Measurements from ENCODE around the gene CARD16. TPM values are rescaled to one million over a fixed set of nuclear protein-coding genes. Genes with fewer than 3 reads are reported as not detected.

Gene CARD16
- polyA plus RNA-seq, 2 of the 4 experiments (the other 2 are of a cell fraction), result not detected

DNA sequence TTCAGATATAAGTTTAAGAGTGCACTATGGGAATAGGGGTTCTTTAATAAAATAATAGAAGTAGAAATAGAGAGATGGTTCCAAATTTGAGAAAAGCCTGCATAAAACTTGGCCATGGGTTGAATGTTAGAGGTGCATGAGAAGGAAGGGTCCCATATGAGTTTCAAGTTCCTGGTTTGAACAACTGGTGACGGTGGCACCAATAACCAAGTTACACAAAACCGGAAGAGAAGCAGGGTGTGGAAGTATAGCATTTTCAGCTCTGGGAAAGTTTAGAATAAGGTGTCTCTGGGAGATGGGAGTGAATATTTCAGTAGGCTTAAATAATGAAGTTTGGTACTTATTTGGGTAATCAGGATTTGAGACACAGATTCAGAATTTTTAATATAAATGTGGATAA, 12.6 kb downstream of the CARD16 start (continued):
- TF ChIP-seq, protein P1, sequence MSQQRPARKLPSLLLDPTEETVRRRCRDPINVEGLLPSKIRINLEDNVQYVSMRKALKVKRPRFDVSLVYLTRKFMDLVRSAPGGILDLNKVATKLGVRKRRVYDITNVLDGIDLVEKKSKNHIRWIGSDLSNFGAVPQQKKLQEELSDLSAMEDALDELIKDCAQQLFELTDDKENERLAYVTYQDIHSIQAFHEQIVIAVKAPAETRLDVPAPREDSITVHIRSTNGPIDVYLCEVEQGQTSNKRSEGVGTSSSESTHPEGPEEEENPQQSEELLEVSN (IDR thresholded peaks at IDR 0.05; ENCODE audit: borderline replicate concordance, low read depth), result no peak
- TF ChIP-seq NFE2L2 (conservative IDR thresholded peaks at IDR 0.05; ENCODE audit: low read length) (no peak), GATA3 (IDR thresholded peaks at IDR 0.05; ENCODE audit: borderline replicate concordance) (no peak)

DNA sequence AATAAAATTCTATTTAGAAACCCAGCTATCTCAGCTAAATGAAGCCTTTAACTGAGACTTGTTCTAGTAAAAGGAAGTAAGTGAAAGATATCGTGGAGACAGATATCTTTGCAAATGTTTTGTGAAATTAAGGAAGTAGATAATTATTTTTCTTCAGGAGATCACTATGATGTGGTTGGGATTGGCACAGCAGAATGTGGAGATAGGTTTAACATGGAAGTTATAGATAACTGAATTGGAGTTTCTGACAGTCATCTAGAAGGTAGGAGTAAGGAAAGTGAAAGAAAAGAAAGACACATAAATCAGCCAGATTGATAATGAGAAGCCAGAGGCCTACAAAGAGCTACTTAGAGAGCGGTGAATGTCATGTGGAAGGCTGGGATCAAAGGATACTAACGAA, 17.5 kb downstream of the CARD16 start:
- Histone ChIP-seq H3K27ac (no peak overlapping the region), H3K4me1 (no peaks in the 10 kb centered on the region), H3K4me2 (no peak overlapping the region), H3K9me3 (no peaks in the 10 kb centered on the region), H3K4me3 (no peak overlapping the region)
- TF ChIP-seq RARB (CRISPR knock-in tag; IDR thresholded peaks at IDR 0.05) (no peak), RNF2 (IDR thresholded peaks at IDR 0.05; ENCODE audit: borderline replicate concordance, low read depth) (no peak), FOXS1 (CRISPR knock-in tag; IDR thresholded peaks at IDR 0.05) (no peak), ZFP36 (IDR thresholded peaks at IDR 0.05; ENCODE audit: borderline replicate concordance, partially characterized antibody) (no peak), HOXB5 (CRISPR knock-in tag; IDR thresholded peaks at IDR 0.05) (no peak), RFX5 (IDR thresholded peaks at IDR 0.05) (no peak)
- TF ChIP-seq, protein P2, sequence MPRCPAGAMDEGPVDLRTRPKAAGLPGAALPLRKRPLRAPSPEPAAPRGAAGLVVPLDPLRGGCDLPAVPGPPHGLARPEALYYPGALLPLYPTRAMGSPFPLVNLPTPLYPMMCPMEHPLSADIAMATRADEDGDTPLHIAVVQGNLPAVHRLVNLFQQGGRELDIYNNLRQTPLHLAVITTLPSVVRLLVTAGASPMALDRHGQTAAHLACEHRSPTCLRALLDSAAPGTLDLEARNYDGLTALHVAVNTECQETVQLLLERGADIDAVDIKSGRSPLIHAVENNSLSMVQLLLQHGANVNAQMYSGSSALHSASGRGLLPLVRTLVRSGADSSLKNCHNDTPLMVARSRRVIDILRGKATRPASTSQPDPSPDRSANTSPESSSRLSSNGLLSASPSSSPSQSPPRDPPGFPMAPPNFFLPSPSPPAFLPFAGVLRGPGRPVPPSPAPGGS (IDR thresholded peaks at IDR 0.05), result no peak
- TF ChIP-seq, protein P3, sequence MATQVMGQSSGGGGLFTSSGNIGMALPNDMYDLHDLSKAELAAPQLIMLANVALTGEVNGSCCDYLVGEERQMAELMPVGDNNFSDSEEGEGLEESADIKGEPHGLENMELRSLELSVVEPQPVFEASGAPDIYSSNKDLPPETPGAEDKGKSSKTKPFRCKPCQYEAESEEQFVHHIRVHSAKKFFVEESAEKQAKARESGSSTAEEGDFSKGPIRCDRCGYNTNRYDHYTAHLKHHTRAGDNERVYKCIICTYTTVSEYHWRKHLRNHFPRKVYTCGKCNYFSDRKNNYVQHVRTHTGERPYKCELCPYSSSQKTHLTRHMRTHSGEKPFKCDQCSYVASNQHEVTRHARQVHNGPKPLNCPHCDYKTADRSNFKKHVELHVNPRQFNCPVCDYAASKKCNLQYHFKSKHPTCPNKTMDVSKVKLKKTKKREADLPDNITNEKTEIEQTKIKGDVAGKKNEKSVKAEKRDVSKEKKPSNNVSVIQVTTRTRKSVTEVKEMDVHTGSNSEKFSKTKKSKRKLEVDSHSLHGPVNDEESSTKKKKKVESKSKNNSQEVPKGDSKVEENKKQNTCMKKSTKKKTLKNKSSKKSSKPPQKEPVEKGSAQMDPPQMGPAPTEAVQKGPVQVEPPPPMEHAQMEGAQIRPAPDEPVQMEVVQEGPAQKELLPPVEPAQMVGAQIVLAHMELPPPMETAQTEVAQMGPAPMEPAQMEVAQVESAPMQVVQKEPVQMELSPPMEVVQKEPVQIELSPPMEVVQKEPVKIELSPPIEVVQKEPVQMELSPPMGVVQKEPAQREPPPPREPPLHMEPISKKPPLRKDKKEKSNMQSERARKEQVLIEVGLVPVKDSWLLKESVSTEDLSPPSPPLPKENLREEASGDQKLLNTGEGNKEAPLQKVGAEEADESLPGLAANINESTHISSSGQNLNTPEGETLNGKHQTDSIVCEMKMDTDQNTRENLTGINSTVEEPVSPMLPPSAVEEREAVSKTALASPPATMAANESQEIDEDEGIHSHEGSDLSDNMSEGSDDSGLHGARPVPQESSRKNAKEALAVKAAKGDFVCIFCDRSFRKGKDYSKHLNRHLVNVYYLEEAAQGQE (IDR thresholded peaks at IDR 0.05), result no peak
- 56% methylated on average over 3 of the region's 3 CpGs for WGBS (ENCODE audit: missing lambda C conversion rate)
- no peak for FAIRE-seq
- DNase-seq (ENCODE audit: low read depth in 1 of 2, low spot score in 1 of 2), result no peak
- no peak for ATAC-seq
- POLR2A ChIA-PET, result no interaction called here
- CTCF ChIA-PET, result no interaction called here

DNA sequence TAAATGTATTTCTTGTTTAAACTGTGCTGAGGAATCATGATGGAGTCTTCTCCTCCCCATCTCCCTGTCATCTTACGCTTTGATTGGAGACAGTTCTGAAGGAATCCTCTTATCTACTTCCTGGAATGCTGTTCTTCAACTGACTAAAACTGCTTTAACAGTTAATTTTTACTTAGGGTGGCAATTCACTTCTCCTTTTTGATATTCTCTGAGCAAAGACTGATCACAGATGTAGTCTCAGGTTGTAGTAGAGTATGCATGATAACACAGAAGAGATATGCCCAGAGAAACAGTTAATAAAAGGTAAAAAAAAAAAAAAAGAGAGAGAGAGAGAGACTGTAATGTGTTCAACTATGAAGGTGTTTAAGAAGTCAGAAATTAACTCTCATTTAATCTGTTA, 20.7 kb downstream of the CARD16 start:
- Histone ChIP-seq H3K4me1 (no peaks in the 10 kb centered on the region), H3K9me3 (no peaks in the 10 kb centered on the region), H3K27ac (no peak overlapping the region), H3K4me2 (no peak overlapping the region), H3K4me3 (no peak overlapping the region)
- ATAC-seq (no peak), DNase-seq (ENCODE audit: low read depth in 1 of 2, low spot score in 1 of 2) (no peak), FAIRE-seq (no peak)
- POLR2A ChIA-PET, result no interaction called here
- CTCF ChIA-PET, result no interaction called here
- TF ChIP-seq, protein P2 (IDR thresholded peaks at IDR 0.05), result no peak
- TF ChIP-seq MAFK (IDR thresholded peaks at IDR 0.05; ENCODE audit: partially characterized antibody) (no peak), ZFP36 (IDR thresholded peaks at IDR 0.05; ENCODE audit: borderline replicate concordance, partially characterized antibody) (no peak), POLR2AphosphoS2 (conservative IDR thresholded peaks at IDR 0.05; ENCODE audit: low read length) (no peak), FOSL2 (IDR thresholded peaks at IDR 0.05) (no peak), FOSL2 (CRISPR knock-in tag; IDR thresholded peaks at IDR 0.05) (no peak), FOSB (CRISPR knock-in tag; IDR thresholded peaks at IDR 0.05) (no peak), PHF8 (IDR thresholded peaks at IDR 0.05; ENCODE audit: borderline replicate concordance, low read depth) (no peak), ZSCAN20 (CRISPR knock-in tag; IDR thresholded peaks at IDR 0.05) (no peak), CHD4 (IDR thresholded peaks at IDR 0.05; ENCODE audit: borderline replicate concordance) (no peak), HOXB13 (CRISPR knock-in tag; IDR thresholded peaks at IDR 0.05; ENCODE audit: low read depth) (no peak)
- TF ChIP-seq, protein P4, sequence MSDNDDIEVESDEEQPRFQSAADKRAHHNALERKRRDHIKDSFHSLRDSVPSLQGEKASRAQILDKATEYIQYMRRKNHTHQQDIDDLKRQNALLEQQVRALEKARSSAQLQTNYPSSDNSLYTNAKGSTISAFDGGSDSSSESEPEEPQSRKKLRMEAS (IDR thresholded peaks at IDR 0.05), result no peak
- WGBS (ENCODE audit: missing lambda C conversion rate), result 75% methylated on average over 1 of the region's 1 CpG

Measured in A549 (cell line).